Measurements from ENCODE around the gene APBA2. TPM values are rescaled to one million over a fixed set of nuclear protein-coding genes. Genes with fewer than 3 reads are reported as not detected.

The APBA2 gene
- total RNA-seq, 4 donors from 2014 or later = 1.3 to 7.0 (median 2.4) TPM

- Histone ChIP-seq H3K36me3 (no peaks in the 10 kb centered on the region), H3K4me3 (no peak overlapping the region), H3K27me3 (peaks cover 3% of the 10 kb centered on the region), H3K9me3 (no peaks in the 10 kb centered on the region), H3K27ac (no peak overlapping the region), H3K4me1 (no peaks in the 10 kb centered on the region)
- TF ChIP-seq POLR2AphosphoS5 (IDR thresholded peaks at IDR 0.05) (no peak), EP300 (IDR thresholded peaks at IDR 0.05) (no peak), POLR2A (IDR thresholded peaks at IDR 0.05) (no peak)
- TF ChIP-seq, protein P1, sequence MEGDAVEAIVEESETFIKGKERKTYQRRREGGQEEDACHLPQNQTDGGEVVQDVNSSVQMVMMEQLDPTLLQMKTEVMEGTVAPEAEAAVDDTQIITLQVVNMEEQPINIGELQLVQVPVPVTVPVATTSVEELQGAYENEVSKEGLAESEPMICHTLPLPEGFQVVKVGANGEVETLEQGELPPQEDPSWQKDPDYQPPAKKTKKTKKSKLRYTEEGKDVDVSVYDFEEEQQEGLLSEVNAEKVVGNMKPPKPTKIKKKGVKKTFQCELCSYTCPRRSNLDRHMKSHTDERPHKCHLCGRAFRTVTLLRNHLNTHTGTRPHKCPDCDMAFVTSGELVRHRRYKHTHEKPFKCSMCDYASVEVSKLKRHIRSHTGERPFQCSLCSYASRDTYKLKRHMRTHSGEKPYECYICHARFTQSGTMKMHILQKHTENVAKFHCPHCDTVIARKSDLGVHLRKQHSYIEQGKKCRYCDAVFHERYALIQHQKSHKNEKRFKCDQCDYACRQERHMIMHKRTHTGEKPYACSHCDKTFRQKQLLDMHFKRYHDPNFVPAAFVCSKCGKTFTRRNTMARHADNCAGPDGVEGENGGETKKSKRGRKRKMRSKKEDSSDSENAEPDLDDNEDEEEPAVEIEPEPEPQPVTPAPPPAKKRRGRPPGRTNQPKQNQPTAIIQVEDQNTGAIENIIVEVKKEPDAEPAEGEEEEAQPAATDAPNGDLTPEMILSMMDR (IDR thresholded peaks at IDR 0.05) = no peak
- DNase-seq (ENCODE audit: low spot score in 2 of 2) = no peak
- WGBS = 95% methylated on average over 18 of the region's 18 CpGs
Observed at GRCh38 chr15:28957606-28958498, 72.1 kb downstream of the APBA2 start.

GRCh38 chr15:28959326-28959725 lies 73.6 kb downstream of the APBA2 start:
- Histone ChIP-seq H3K9me3 (no peaks in the 10 kb centered on the region), H3K4me3 (no peak overlapping the region), H3K27ac (no peak overlapping the region), H3K27me3 (peaks cover 3% of the 10 kb centered on the region), H3K4me1 (no peaks in the 10 kb centered on the region), H3K36me3 (no peaks in the 10 kb centered on the region)
- DNase-seq (ENCODE audit: low spot score in 2 of 2) = no peak
- 95% methylated on average over 7 of the region's 7 CpGs for WGBS
- TF ChIP-seq POLR2AphosphoS5 (IDR thresholded peaks at IDR 0.05) (no peak), EP300 (IDR thresholded peaks at IDR 0.05) (no peak), POLR2A (IDR thresholded peaks at IDR 0.05) (no peak)
- TF ChIP-seq, protein P1 (IDR thresholded peaks at IDR 0.05) = no peak

DNA sequence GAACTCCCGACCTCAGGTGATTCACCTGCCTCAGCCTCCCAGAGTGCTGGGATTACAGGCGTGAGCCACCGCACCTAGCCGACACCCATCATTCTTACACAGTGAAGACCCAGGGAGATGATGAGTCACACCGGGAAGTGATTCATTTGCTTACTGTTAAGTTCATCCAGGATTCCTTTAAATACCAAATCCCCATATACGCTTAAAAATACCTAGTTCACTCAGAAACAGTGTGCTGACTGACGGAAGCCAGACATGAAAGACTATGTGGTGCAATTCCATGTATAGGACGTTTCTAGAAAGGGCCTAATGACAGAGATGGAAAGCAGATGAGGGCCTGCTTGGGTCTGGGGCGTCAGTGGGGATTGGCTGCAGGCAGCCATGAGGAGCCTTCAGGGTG lies 75.2 kb downstream of the APBA2 start:
- H3K27ac ChIP-seq = no peak overlapping the region
- H3K36me3 ChIP-seq = no peaks in the 10 kb centered on the region
- H3K9me3 ChIP-seq = no peaks in the 10 kb centered on the region
- no peak overlapping the region for H3K4me3 ChIP-seq
- no peaks in the 10 kb centered on the region for H3K4me1 ChIP-seq
- H3K27me3 ChIP-seq = no peaks in the 10 kb centered on the region
- WGBS = 77% methylated on average over 9 of the region's 9 CpGs
- DNase-seq (ENCODE audit: low spot score in 2 of 2) = no peak
- TF ChIP-seq EP300 (IDR thresholded peaks at IDR 0.05) (no peak), POLR2A (IDR thresholded peaks at IDR 0.05) (no peak)

DNA sequence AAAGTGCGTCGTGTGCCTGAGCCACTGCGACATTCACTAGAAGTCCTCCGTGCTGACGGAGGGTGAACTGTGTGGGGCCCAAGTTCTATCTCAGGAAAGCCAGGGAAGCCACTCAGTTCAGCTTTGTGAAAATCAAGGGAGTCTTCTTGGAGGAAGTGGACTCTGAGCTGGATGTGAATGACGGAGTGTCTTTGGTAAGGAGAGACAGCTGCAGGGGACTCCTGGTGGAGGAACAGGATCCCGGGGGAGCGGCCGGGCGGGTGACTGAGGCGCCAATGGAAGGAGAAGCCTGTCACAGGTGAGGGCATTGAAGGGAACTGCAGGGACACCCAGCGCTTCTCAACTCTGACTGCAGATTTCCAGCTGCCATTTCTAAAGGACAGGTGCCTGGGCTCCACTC lies 75.6 kb downstream of the APBA2 start:
- Histone ChIP-seq H3K9me3 (no peaks in the 10 kb centered on the region), H3K36me3 (no peaks in the 10 kb centered on the region), H3K4me3 (no peak overlapping the region), H3K27ac (no peak overlapping the region), H3K27me3 (no peaks in the 10 kb centered on the region), H3K4me1 (no peaks in the 10 kb centered on the region)
- DNase-seq (ENCODE audit: low spot score in 2 of 2) = no peak
- TF ChIP-seq, protein P1 (IDR thresholded peaks at IDR 0.05) = no peak
- no peak for TF ChIP-seq POLR2AphosphoS5 (IDR thresholded peaks at IDR 0.05)
- no peak for TF ChIP-seq EP300 (IDR thresholded peaks at IDR 0.05)
- no peak for TF ChIP-seq POLR2A (IDR thresholded peaks at IDR 0.05)
- 83% methylated on average over 12 of the region's 12 CpGs for WGBS

DNA sequence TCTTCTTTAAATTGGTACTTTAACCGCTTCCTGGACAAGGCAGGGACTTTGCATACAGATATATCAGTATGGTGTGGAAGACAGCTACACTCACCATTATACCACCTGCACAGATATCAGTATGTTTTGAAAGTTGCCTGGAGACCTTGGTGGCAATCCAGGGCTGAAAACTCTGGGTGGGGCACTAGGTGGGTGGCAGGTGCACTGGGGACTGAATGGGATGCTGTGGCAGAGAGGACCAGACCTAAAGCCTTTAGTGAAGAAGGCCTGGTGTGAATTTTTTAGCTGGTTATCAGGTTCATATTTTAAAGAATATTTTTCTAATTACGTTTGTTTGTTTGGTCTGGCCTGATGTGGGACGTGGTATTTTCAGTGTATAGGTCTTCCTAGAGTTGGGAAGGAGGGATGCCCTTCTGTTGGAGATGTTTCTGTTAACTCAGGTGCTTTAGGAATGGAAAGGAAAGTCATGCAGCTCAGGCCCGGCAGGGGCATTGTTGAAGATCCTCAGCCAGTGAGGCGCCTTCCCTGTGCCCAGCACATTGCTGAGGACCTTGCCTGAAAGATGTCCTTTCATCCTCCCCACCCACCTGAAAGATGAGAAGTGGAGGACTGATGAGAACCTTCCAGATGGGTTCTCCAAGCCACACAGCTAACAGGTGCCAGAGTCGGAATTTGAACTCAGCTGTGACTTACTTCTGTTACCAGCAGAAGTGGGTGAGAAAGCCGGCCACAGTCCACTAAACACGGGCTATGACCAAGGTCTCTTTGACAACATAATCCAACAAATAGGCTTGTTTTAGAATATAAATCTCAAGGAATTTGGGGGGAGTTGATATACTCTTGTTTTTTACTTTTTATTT lies 77.3 kb downstream of the APBA2 start:
- Histone ChIP-seq H3K4me1 (no peaks in the 10 kb centered on the region), H3K4me3 (no peak overlapping the region), H3K9me3 (no peaks in the 10 kb centered on the region), H3K36me3 (no peaks in the 10 kb centered on the region), H3K27me3 (no peaks in the 10 kb centered on the region), H3K27ac (no peak overlapping the region)
- 89% methylated on average over 8 of the region's 8 CpGs for WGBS
- no peak for TF ChIP-seq EP300 (IDR thresholded peaks at IDR 0.05)
- no peak for TF ChIP-seq POLR2AphosphoS5 (IDR thresholded peaks at IDR 0.05)
- TF ChIP-seq POLR2A (IDR thresholded peaks at IDR 0.05) = no peak
- TF ChIP-seq, protein P1 (IDR thresholded peaks at IDR 0.05) = no peak
- no peak for DNase-seq (ENCODE audit: low spot score in 2 of 2)
